ENCODE results near the gene AUTS2.

DNA sequence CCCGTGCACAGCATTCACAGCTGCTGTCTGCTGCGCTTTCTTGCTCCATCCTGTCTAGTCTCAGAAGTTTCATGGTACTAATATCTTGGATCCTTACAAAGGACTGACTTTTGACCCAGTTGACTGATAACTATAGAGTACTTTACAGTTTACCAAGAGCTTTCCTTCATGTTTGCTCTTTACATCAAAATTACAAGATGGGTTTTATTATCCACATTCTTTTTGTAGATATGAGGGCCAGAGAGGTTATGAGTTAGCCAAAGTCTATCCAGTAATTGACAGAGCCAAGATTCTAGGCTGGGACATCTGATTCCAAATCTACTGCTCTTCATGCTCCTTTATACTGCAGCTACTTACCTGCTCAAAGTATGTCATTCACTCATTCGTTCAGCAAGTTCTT lies 218.2 kb downstream of the AUTS2 start:
- no peak for TF ChIP-seq EZH2phosphoT487 (IDR thresholded peaks at IDR 0.05; ENCODE audit: borderline replicate concordance)
- TF ChIP-seq, protein P1, sequence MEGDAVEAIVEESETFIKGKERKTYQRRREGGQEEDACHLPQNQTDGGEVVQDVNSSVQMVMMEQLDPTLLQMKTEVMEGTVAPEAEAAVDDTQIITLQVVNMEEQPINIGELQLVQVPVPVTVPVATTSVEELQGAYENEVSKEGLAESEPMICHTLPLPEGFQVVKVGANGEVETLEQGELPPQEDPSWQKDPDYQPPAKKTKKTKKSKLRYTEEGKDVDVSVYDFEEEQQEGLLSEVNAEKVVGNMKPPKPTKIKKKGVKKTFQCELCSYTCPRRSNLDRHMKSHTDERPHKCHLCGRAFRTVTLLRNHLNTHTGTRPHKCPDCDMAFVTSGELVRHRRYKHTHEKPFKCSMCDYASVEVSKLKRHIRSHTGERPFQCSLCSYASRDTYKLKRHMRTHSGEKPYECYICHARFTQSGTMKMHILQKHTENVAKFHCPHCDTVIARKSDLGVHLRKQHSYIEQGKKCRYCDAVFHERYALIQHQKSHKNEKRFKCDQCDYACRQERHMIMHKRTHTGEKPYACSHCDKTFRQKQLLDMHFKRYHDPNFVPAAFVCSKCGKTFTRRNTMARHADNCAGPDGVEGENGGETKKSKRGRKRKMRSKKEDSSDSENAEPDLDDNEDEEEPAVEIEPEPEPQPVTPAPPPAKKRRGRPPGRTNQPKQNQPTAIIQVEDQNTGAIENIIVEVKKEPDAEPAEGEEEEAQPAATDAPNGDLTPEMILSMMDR (conservative IDR thresholded peaks at IDR 0.05; ENCODE audit: low read length): no peak
